ENCODE results near the gene POLR2F.
"Not testable (repeated sequence)": the region's sequence is repeated elsewhere in the genome, so short reads cannot be mapped to it uniquely, and the experiment has no call there.

POLR2F gene

GRCh38 chr22:37925767-37926166 lies 27.7 kb upstream of the POLR2F start:
- DNase-seq, result no peak

GRCh38 chr22:37926358-37926757 lies 27.1 kb upstream of the POLR2F start:
- no peak for DNase-seq

- no peak for DNase-seq
These were observed 26.5 kb upstream of the POLR2F start for GRCh38 chr22:37926771-37927636.

DNA sequence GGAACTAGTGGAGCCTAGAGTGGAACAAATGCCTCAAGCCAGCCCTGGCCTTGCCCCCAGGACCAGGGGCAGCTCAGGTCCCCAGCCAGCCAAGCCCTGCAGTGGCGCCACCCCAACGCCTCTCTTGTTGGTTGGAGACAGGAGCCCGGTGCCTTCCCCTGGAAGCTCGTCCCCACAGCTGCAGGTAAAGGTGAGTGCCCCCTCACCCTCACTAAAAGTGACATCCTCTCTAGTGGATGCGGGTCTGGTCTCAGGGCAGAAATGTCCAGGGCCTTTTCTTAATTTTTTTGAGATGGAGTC lies 25.9 kb upstream of the POLR2F start:
- no peak for DNase-seq

- no peak for DNase-seq
These were observed 24.1 kb upstream of the POLR2F start for GRCh38 chr22:37929390-37929789.

DNA sequence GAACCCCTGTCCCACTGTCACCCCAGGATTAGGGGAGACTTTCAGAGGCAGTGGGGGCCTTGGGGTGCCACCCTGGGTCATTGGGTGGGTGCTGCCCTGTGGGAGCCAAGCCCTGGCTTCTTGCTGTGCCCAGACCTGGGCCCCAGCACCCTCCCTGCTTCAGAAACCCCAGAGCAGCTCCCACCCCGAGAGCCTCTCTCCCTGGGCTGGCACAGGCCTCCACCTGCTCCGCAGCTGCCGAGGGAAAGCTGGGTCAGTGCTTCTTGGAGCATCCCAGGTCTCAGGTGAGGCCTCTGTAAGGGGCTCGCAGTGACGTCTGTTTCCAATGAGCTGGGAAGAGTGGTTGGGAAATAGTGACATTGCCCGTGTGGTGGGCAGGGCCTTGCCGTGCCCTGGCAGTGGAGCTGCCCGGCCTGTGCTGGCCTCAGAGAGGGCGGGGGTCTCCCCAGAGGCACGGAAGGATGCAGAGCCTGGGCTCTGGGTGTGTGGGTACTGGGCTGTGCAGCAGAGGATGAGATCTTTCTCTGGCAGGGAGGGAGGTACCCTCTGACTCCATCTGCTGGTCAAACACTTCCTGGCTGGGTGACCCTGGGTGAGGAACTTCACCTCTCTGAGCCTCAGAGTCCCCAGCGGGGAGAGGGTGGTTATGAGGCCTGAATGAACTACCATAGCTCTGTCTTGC lies 23.1 kb upstream of the POLR2F start:
- DNase-seq, result no peak

- DNase-seq, result no peak
These were observed 22.5 kb upstream of the POLR2F start for GRCh38 chr22:37930952-37931440.

GRCh38 chr22:37931893-37932389 lies 21.6 kb upstream of the POLR2F start:
- no peak for DNase-seq

- no peak for DNase-seq
These were observed 21.1 kb upstream of the POLR2F start for GRCh38 chr22:37932401-37932800.

- no peak for DNase-seq
These were observed 20.5 kb upstream of the POLR2F start for GRCh38 chr22:37932821-37933578.

- peak; percentile 88 for DNase-seq
These were observed 19.7 kb upstream of the POLR2F start for GRCh38 chr22:37933711-37934376.

GRCh38 chr22:37940698-37941376 lies 12.7 kb upstream of the POLR2F start:
- DNase-seq, result no peak

DNA sequence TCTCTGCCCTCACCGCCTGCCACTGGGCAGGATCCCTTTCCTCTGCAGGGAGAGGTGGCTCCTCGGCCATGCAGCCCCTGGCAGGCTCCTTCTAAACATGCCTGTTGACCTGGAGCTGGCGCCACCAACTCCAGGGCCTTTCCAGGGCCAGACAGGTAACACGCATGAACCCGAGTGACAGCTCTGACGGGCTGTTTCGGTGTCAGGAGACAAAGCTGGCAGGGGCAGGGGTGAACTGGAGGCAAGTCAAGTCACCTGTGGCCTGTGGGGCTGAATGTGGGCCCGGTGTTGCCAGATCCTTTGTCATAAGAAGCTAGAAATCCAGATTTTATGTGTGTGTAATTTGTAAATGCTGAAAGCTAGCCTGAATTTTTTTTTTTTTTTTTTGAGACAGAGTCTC lies 11.4 kb upstream of the POLR2F start:
- DNase-seq, result no peak

DNA sequence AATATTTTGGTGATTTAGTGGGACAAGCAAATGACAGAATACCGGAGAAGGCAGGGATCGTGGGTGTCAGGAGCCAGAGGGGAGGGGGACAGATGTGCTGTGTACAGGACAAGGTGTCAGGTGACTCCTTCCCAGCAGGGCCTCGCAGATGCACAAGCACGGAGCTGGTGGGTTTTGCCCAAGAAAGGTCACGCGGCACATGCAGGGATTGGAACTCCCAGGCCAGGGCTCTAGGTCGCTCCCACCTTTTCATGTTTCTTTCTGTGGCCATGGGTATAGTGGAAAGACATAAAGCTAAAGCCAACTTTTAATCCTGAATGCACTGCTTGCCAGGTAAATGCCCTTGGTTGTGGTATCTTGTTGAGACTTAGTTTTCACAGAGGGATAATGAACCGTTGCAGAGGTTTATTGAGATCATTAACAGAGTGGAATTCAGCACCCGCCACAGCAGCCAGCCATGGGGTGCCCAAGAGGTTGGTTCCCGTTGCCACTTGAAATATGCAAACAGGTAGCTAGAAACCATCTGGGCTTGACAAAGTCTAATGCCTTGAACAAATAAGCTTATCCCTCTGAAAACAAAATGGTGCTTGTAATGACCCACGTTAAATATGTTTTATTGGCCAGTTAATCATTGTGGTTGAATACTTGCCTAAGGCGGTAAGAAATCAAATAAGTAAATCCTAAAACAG lies 10.2 kb upstream of the POLR2F start:
- no peak for DNase-seq

- no peak for DNase-seq
These were observed 9.7 kb upstream of the POLR2F start for GRCh38 chr22:37943825-37944198.

DNA sequence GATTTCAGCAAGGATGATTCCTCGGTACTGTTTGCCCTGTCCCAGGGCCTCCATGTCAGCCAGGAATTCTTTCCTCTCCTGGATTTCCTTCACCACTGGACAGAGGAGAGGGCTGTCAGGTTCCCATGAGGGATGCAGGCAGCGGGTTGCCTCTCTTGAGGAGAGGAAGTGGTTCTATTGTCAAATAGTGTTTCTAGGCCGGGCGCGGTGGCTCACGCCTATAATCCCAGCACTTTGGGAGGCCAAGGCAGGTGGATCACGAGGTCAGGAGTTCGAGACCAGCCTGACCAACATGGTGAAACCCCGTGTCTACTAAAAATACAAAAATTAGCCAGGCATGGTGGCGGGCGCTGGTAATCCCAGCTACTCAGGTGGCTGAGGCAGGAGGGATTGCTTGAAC lies 9.1 kb upstream of the POLR2F start:
- DNase-seq, result not testable (repeated sequence)

- DNase-seq, result not testable (repeated sequence)
These were observed 6.2 kb upstream of the POLR2F start for GRCh38 chr22:37947142-37947795.

DNA sequence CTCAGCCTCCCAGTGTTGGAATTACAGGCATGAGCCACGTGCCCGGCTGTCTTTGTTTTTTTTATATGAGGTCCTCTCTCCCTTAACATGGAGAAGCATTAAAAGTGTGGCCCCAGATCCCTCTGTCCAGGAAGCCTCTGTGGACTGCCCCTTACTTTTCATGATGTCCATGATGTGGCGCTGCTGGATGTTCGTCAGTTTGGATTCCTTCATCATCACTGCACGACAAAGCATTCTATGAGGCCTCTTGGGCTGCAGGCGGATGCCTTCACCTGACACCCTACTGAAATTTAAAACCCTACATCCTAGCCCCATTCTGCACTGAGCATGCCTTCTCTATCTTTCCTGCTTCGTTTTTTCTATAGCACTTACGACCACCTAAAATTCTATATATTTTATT lies 2.2 kb upstream of the POLR2F start:
- no peak for DNase-seq

GRCh38 chr22:37952629-37953028 lies 870 bp upstream of the POLR2F start:
- DNase-seq, result not testable (repeated sequence)

- DNase-seq, result no peak
These were observed 450 bp upstream of the POLR2F start for GRCh38 chr22:37953062-37953436.

GRCh38 chr22:37954686-37955085 lies 1.2 kb downstream of the POLR2F start:
- DNase-seq, result no peak
